Measurements from ENCODE around the gene KIF5A.

- TF ChIP-seq CTCF (conservative IDR thresholded peaks at IDR 0.05 in 1 of 2, IDR thresholded peaks at IDR 0.05 in 1 of 2; ENCODE audit: extremely low read depth in 1 of 2, insufficient read depth in 1 of 2, low read depth in 1 of 2, low read length in 2 of 2) = no peak
- TF ChIP-seq EZH2 (IDR thresholded peaks at IDR 0.05; ENCODE audit: borderline replicate concordance, low read length) = no peak
These were observed 81.8 kb downstream of the KIF5A start for GRCh38 chr12:57631566-57632072.

Measured in mammary epithelial cell (primary cell).